ENCODE data around the gene MAP2K5. TPM values are rescaled to one million over a fixed set of nuclear protein-coding genes. Genes with fewer than 3 reads are reported as not detected.

MAP2K5 gene
- total RNA-seq, 1 experiment from 2014 or later = 15.0 TPM

DNA sequence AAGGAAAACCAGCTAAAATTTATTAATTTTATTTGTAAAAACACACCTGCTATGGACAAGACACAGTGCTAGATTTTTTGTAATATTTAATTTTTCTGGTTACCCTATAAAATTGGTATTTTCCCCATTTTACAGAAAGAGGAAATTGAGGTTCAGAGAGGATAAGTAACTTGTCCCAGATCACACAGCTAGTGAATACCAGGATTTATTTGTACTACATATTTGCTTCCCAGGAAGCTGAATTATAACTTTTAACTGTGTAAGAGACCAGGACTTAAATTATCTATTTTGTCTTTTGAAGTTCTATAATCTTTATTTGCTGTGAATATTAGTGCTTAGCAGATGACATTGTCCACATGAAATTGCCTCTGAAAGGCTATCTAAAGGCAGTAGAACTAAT, 49.7 kb downstream of the MAP2K5 start:
- H3K79me2 ChIP-seq (ENCODE audit: insufficient read depth, low read length) = no peaks in the 10 kb centered on the region
- H3K27ac Mint-ChIP-seq = no peak overlapping the region
- H3K9me3 Mint-ChIP-seq = no peaks in the 10 kb centered on the region

More for the DNA sequence above, 49.7 kb downstream of the MAP2K5 start:
- Mint-ChIP-seq H3K4me3 (no peak overlapping the region), H3K27me3 (ENCODE audit: low read depth) (no peaks in the 10 kb centered on the region), H3K4me1 (no peaks in the 10 kb centered on the region), H3K36me3 (ENCODE audit: insufficient read depth in 1 of 3, low read depth in 3 of 3) (peaks cover 3 to 18% (median 10%) of the 10 kb centered on the region in 3 experiments; a peak in 6 of 7 replicates)
- Histone ChIP-seq H2AK5ac (ENCODE audit: insufficient read length, low read length) (no peak overlapping the region), H3K14ac (ENCODE audit: insufficient read depth, low read length) (no peak overlapping the region), H3K9me3 (ENCODE audit: control insufficient read depth, low read depth, low read length) (no peaks in the 10 kb centered on the region), H3K4ac (ENCODE audit: low read depth, low read length) (no peak overlapping the region), H4K91ac (ENCODE audit: insufficient read length, low read depth, low read length) (no peak overlapping the region), H3K4me1 (ENCODE audit: insufficient read depth, low read length) (no peaks in the 10 kb centered on the region), H3K23ac (ENCODE audit: insufficient read length, low read depth, low read length) (no peak overlapping the region), H3K18ac (ENCODE audit: insufficient read length, low read depth, low read length) (no peak overlapping the region), H2BK120ac (ENCODE audit: low read depth, low read length, poor library complexity, severe bottlenecking) (no peak overlapping the region), H2BK15ac (ENCODE audit: low read depth, low read length) (no peak overlapping the region), H3T11ph (ENCODE audit: low read length) (no peak overlapping the region), H3K79me1 (ENCODE audit: insufficient read depth, low read depth, low read length, poor library complexity, severe bottlenecking) (no peaks in the 10 kb centered on the region), H3K56ac (ENCODE audit: insufficient read length, low read depth, low read length) (no peak overlapping the region), H3K9ac (ENCODE audit: extremely low read depth, insufficient read length, low read length) (no peak overlapping the region), H2AFZ (ENCODE audit: low read length) (no peak overlapping the region), H4K5ac (ENCODE audit: insufficient read length, low read depth, low read length) (no peak overlapping the region), H4K20me1 (ENCODE audit: control insufficient read depth, insufficient read depth, insufficient read length) (no peaks in the 10 kb centered on the region), H2BK20ac (ENCODE audit: low read depth, low read length, poor library complexity, severe bottlenecking) (no peak overlapping the region), H3K23me2 (ENCODE audit: insufficient read length, low read depth, low read length, poor library complexity, severe bottlenecking) (no peaks in the 10 kb centered on the region), H3K27me3 (ENCODE audit: insufficient read depth, low read length) (no peaks in the 10 kb centered on the region), H4K8ac (replicated peaks; ENCODE audit: insufficient read length, low read depth, low read length) (no peak overlapping the region), H3K27ac (ENCODE audit: insufficient read length, low read depth, low read length) (no peak overlapping the region), H2BK5ac (ENCODE audit: insufficient read length, low read length) (no peak overlapping the region), H2BK12ac (ENCODE audit: insufficient read length, low read depth, low read length) (no peak overlapping the region), H3K4me2 (ENCODE audit: insufficient read depth, insufficient read length, low read length) (no peak overlapping the region)
- no peak for DNase-seq
- TF ChIP-seq CTCF (conservative IDR thresholded peaks at IDR 0.05) = no peak
